Measurements from ENCODE around the gene GLP2R. TPM values are rescaled to one million over a fixed set of nuclear protein-coding genes. Genes with fewer than 3 reads are reported as not detected.

The GLP2R gene
- total and polyA plus RNA-seq, 2 of the 8 experiments (the other 6 are each of a cell fraction or from before 2014, with no cell fraction given), result not detected

DNA sequence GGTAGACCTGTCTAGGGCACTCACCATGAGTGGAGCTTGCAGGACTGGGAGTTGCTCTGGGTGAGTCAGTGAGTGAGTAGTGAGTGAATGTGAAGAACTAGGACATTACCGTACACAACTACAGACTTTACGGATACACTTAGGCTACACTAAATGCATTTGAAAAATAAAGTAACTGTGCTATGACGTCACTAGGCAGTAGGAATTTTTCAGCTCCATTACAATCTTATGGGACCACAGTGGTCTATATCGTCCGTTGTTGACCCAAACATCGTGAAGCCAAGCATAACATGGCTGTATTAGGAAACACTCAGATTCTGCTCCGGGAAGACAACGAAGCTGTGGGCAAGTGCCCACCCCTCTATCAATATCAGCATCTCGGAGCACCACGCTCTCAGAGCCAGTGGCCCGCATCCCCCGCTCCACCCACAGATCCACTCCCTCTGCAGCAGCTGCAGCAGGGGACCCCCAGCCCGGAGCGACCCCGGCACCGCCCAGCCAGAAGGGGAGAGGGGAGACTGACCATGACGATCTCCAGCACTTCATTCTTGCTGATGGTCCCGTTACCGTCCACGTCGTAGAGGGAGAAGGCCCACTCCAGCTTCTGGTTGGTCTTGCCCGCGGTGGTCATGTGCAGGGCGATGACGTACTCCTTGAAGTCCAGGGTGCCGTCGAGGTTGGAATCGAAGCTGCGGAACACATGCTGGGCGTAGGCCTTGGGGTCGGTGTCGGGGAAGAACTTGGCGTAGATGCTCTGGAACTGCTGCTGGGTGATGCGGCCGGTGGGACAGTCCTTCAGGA lies 78.8 kb downstream of the GLP2R start (continued):
- no peak for TF ChIP-seq SAP30 (IDR thresholded peaks at IDR 0.05; ENCODE audit: insufficient read depth, insufficient replicate concordance, low read length)
- no peak for TF ChIP-seq JUND (IDR thresholded peaks at IDR 0.05; ENCODE audit: low read length)
- no peak for TF ChIP-seq CBX8 (IDR thresholded peaks at IDR 0.05; ENCODE audit: borderline replicate concordance, low read depth, low read length)

Measured in H1 (cell line).